SU-DHL-6 (cell line): ENCODE data around the gene HSPB3.

ENCODE experiments used
- EZH2phosphoT487 ChIP-seq: fragments of 200-600 bp; sonication (generic), shearing (Covaris generic); conservative IDR thresholded peaks from 2 replicates; pipeline ENCODE4 v1.6.1; 2018; ENCODE audit warnings: mild to moderate bottlenecking, antibody characterized with exemption, low read length, moderate library complexity, mixed read lengths
- TF ChIP-seq, protein P1 (sequence below): fragments of 200-600 bp; sonication (generic); IDR thresholded peaks from one replicate; pipeline ENCODE4 v1.5.1; 2017; ENCODE audit warnings: antibody characterized with exemption, mild to moderate bottlenecking, low read length, moderate library complexity; ENCODE audit not compliant: insufficient read depth, poor library complexity, severe bottlenecking

DNA sequence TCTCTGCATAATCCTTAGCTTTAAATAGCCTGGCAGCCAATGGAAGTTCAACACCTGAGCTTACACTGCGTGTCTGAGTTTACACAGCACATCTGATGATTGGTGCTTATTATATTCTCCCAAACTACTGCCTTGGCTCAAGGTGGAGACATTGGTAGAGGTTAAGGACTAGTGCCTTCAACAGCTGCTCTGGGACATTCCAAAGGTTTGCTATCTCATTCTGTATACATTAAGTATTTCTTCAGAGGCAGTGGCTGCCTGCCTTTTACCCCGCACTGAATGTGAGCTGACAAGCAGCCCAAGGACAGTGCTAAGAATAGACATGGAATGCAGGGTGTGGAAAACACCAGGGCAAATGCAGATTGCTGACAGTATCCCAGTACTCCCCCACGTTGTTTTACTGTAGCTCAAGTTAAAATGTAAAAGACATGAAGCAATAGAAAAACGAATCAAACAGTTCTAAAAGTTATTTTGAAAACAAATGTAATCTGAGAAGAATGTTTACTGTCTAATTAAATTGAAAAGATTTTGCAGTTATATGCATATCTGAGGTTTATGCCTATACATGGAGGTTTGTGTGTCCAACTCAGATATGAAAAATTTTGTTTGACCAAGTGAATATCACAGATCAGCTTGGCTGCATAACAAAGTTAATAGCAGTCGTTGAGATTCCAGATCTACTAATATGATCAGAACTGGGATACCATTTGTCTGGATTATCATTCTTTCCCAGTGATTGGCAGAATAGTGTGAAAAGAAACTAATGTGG is 1.8 kb downstream of the HSPB3 start:
- TF ChIP-seq, protein P1, sequence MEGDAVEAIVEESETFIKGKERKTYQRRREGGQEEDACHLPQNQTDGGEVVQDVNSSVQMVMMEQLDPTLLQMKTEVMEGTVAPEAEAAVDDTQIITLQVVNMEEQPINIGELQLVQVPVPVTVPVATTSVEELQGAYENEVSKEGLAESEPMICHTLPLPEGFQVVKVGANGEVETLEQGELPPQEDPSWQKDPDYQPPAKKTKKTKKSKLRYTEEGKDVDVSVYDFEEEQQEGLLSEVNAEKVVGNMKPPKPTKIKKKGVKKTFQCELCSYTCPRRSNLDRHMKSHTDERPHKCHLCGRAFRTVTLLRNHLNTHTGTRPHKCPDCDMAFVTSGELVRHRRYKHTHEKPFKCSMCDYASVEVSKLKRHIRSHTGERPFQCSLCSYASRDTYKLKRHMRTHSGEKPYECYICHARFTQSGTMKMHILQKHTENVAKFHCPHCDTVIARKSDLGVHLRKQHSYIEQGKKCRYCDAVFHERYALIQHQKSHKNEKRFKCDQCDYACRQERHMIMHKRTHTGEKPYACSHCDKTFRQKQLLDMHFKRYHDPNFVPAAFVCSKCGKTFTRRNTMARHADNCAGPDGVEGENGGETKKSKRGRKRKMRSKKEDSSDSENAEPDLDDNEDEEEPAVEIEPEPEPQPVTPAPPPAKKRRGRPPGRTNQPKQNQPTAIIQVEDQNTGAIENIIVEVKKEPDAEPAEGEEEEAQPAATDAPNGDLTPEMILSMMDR = no peak
- TF ChIP-seq EZH2phosphoT487 = no peak
